IMR-90 (cell line): ENCODE results near the gene PRTFDC1. TPM values are rescaled to one million over a fixed set of nuclear protein-coding genes. Genes with fewer than 3 reads are reported as not detected.

Source experiments
- ATAC-seq: fragments of 200-7000 bp; cut with Tn5 transposase; 2 replicates; pipeline ENCODE4 v1.9.1; 2020; ENCODE audit warnings: low read depth, mild to moderate bottlenecking, moderate library complexity
- BruUV-seq: library from RNA; stranded (reverse); fragments of 400-500 nt; replicated peaks from 2 replicates; lab custom pipeline; 2021; lab: Mats Ljungman, UMichigan
- CTCF ChIA-PET: fragments of 300-600 bp; formaldehyde crosslinking; extraction: SDS; loops from one replicate; lab custom pipeline; 2021; ENCODE audit warnings: antibody characterized with exemption; lab: Yijun Ruan, JAX
- POLR2A ChIA-PET: fragments of 300-600 bp; sonication (Branson Sonifier 250); formaldehyde crosslinking; loops from one replicate; lab custom pipeline; 2022; ENCODE audit warnings: antibody characterized with exemption; ENCODE audit not compliant: unreplicated experiment; lab: Charles Lee
- DNase-seq: peaks from one replicate; pipeline ENCODE4 v3.0.0; 2013
- H2AFZ ChIP-seq: replicated peaks from 2 replicates; pipeline ENCODE3; 2013; ENCODE audit warnings: low read length, mild to moderate bottlenecking; ENCODE audit not compliant: poor library complexity
- H2AK5ac ChIP-seq: 2 replicates; pipeline ENCODE4 v1.6.1; 2013; ENCODE audit warnings: low read depth, low read length, inconsistent platforms
- H2AK9ac ChIP-seq: replicated peaks from 2 replicates; pipeline ENCODE3; 2013; ENCODE audit warnings: mild to moderate bottlenecking, low read depth, low read length, moderate library complexity; ENCODE audit not compliant: poor library complexity
- H2BK120ac ChIP-seq: 2 replicates; pipeline ENCODE4 v1.6.1; 2013; ENCODE audit warnings: low read depth, low read length, inconsistent platforms
- H2BK15ac ChIP-seq: 3 replicates; pipeline ENCODE4 v1.6.1; 2013; ENCODE audit warnings: low read depth, low read length, inconsistent platforms
- H2BK20ac ChIP-seq: 2 replicates; pipeline ENCODE4 v1.6.1; 2013; ENCODE audit warnings: low read depth, mild to moderate bottlenecking, inconsistent platforms, low read length, moderate library complexity
- H2BK5ac ChIP-seq: 2 replicates; pipeline ENCODE4 v1.6.1; 2013; ENCODE audit warnings: mild to moderate bottlenecking, low read depth, low read length, inconsistent platforms; ENCODE audit not compliant: poor library complexity, severe bottlenecking
- H3K14ac ChIP-seq: replicated peaks from 2 replicates; pipeline ENCODE4 v1.6.1; 2013; ENCODE audit warnings: low read depth, low read length, inconsistent platforms
- H3K18ac ChIP-seq: 2 replicates; pipeline ENCODE4 v1.6.1; 2013; ENCODE audit warnings: low read depth, low read length, control low read depth
- H3K23ac ChIP-seq: 2 replicates; pipeline ENCODE4 v1.6.1; 2013; ENCODE audit warnings: low read depth, low read length, inconsistent platforms
- H3K27ac ChIP-seq: 2 replicates; pipeline ENCODE4 v1.5.1; 2013; ENCODE audit warnings: mild to moderate bottlenecking, control low read depth, low read length; ENCODE audit not compliant: insufficient read depth
- H3K27me3 ChIP-seq: 2 replicates; pipeline ENCODE4 v1.6.1; 2013; ENCODE audit warnings: low read length; ENCODE audit not compliant: control insufficient read depth, insufficient read depth
- H3K36me3 ChIP-seq: 2 replicates; pipeline ENCODE4 v1.6.1; 2013; ENCODE audit warnings: low read length, mixed read lengths; ENCODE audit not compliant: control insufficient read depth, insufficient read depth
- H3K4ac ChIP-seq: 2 replicates; pipeline ENCODE4 v1.6.1; 2013; ENCODE audit warnings: low read depth, low read length, inconsistent platforms
- H3K4me1 ChIP-seq: 2 replicates; pipeline ENCODE4 v1.6.1; 2013; ENCODE audit warnings: low read length, mixed read lengths; ENCODE audit not compliant: control insufficient read depth, insufficient read depth
- H3K4me2 ChIP-seq: 2 replicates; pipeline ENCODE4 v1.6.1; 2013; ENCODE audit warnings: low read depth, mild to moderate bottlenecking, control low read depth, low read length, moderate library complexity
- H3K4me3 ChIP-seq: 2 replicates; pipeline ENCODE4 v1.5.1; 2013; ENCODE audit warnings: low read depth, mild to moderate bottlenecking, control low read depth, low read length, moderate library complexity; ENCODE audit not compliant: insufficient read depth
- H3K56ac ChIP-seq: 2 replicates; pipeline ENCODE4 v1.6.1; 2013; ENCODE audit warnings: low read length, inconsistent platforms; ENCODE audit not compliant: insufficient read depth; ENCODE audit errors: extremely low read depth
- H3K79me1 ChIP-seq, 2 experiments: 2 replicates each; pipeline ENCODE4 v1.6.1; 2013; ENCODE audit warnings: low read length in 2 of 2, inconsistent platforms in 1 of 2, low read depth in 1 of 2
- H3K9ac ChIP-seq: 2 replicates; pipeline ENCODE4 v1.6.1; 2013; ENCODE audit warnings: low read depth, low read length, control low read depth
- H3K9me1 ChIP-seq: 2 replicates; pipeline ENCODE4 v1.6.1; 2013; ENCODE audit warnings: low read length, inconsistent platforms; ENCODE audit not compliant: insufficient read depth
- H3K9me3 ChIP-seq: 2 replicates; pipeline ENCODE4 v1.6.1; 2013; ENCODE audit warnings: low read length; ENCODE audit not compliant: control insufficient read depth, insufficient read depth
- H4K20me1 ChIP-seq: 2 replicates; pipeline ENCODE4 v1.6.1; 2013; ENCODE audit warnings: low read length, inconsistent platforms; ENCODE audit not compliant: insufficient read depth
- H4K5ac ChIP-seq: 2 replicates; pipeline ENCODE4 v1.6.1; 2013; ENCODE audit warnings: mild to moderate bottlenecking, low read depth, low read length, control low read depth
- H4K8ac ChIP-seq, 2 experiments: 2 replicates each; pipeline ENCODE4 v1.6.1; 2013; ENCODE audit warnings: low read depth in 2 of 2, low read length in 2 of 2, control low read depth in 1 of 2, inconsistent platforms in 1 of 2
- H4K91ac ChIP-seq: 2 replicates; pipeline ENCODE4 v1.6.1; 2013; ENCODE audit warnings: low read depth, low read length, inconsistent platforms; ENCODE audit not compliant: insufficient read depth
- RFX5 ChIP-seq: IDR thresholded peaks from 2 replicates; pipeline ENCODE4 v1.8.0; 2012; ENCODE audit warnings: low read depth, mild to moderate bottlenecking, low read length, moderate library complexity
- dilution Hi-C: fragments of 300-500 bp; cut with HindIII; formaldehyde crosslinking; loops from one replicate; pipeline ENCODE4 v1.14.3; 2018; ENCODE audit warnings: low sequenced_read_pairs; ENCODE audit not compliant: unreplicated experiment
- in situ Hi-C: fragments of 300-500 bp; cut with MboI; formaldehyde crosslinking; loops from 3 replicates; pipeline ENCODE4 v1.14.3; 2019; ENCODE audit warnings: low sequenced_read_pairs, inconsistent platforms, mixed read lengths
- intact Hi-C: fragments of 100-400 bp; cut with micrococcal nuclease; formaldehyde crosslinking; loops from 2 replicates; pipeline ENCODE4 v1.10.0; 2022
- polyA plus RNA-seq, 3 experiments: library from polyadenylated mRNA; depleted of rRNA; stranded (reverse); fragments of >200 nt; gene quantifications; 2 replicates each; pipeline ENCODE4 v1.2.3, GENCODE V29; 2012; ENCODE audit warnings: low replicate concordance in 1 of 3
- total RNA-seq: library from RNA; depleted of rRNA; stranded (reverse); fragments of >200 nt; gene quantifications from 2 replicates; pipeline ENCODE4 v1.2.3, GENCODE V29; 2012
- TF ChIP-seq, protein P1 (sequence below): conservative IDR thresholded peaks from 2 replicates; pipeline ENCODE4 v1.5.1; 2012; ENCODE audit warnings: mild to moderate bottlenecking, low read depth, low read length, improper control_type of control experiment

Gene PRTFDC1
- total and polyA plus RNA-seq, 2 of the 4 experiments (the other 2 are of a cell fraction) = 12.3 to 17.9 TPM

DNA sequence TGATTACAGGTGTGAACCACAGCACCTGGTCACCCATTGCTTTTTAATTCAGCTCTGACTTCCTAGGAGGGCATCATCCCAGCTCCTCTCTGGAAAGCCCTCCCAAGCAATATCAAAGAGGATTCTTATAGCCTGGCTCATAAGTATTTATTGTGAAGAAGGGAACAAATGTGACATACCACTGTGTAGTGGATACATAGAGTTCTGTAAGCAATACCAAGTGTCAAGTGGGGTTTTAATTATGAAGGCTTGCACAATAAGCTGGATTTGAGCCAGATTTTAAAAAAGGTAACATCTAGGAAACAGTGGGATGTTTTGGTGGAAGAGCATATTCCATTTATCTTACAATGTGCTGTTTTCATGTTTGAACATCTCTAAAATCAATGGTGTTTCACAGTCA, 19.0 kb upstream of the PRTFDC1 start:
- H3K27ac ChIP-seq = no peak overlapping the region
- H3K79me1 ChIP-seq = no peaks in the 10 kb centered on the region
- no peak overlapping the region for H2AFZ ChIP-seq
- DNase-seq (no peak), ATAC-seq (no peak)
- no peak overlapping the region for H3K56ac ChIP-seq
- H3K4ac ChIP-seq = no peak overlapping the region
- H3K4me3 ChIP-seq = no peak overlapping the region
- no peak overlapping the region for H2AK9ac ChIP-seq
- dilution Hi-C loops (no loop called here), in situ Hi-C loops (loop anchor here (25.0 kb wide), 1 partner anchor 259 kb away; the partner anchor contains the start of gene ARHGAP21), intact Hi-C loops (no loop called here)
- TF ChIP-seq, protein P1, sequence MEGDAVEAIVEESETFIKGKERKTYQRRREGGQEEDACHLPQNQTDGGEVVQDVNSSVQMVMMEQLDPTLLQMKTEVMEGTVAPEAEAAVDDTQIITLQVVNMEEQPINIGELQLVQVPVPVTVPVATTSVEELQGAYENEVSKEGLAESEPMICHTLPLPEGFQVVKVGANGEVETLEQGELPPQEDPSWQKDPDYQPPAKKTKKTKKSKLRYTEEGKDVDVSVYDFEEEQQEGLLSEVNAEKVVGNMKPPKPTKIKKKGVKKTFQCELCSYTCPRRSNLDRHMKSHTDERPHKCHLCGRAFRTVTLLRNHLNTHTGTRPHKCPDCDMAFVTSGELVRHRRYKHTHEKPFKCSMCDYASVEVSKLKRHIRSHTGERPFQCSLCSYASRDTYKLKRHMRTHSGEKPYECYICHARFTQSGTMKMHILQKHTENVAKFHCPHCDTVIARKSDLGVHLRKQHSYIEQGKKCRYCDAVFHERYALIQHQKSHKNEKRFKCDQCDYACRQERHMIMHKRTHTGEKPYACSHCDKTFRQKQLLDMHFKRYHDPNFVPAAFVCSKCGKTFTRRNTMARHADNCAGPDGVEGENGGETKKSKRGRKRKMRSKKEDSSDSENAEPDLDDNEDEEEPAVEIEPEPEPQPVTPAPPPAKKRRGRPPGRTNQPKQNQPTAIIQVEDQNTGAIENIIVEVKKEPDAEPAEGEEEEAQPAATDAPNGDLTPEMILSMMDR = no peak
- TF ChIP-seq RFX5 = no peak
- no peak overlapping the region for H4K91ac ChIP-seq
- no peak overlapping the region for H3K18ac ChIP-seq
- H2BK20ac ChIP-seq = no peak overlapping the region
- H4K8ac ChIP-seq = no peak overlapping the region
- ChIA-PET CTCF (no interaction called here), POLR2A (no interaction called here)
- H4K5ac ChIP-seq = no peak overlapping the region
- BruUV-seq = no TSS peak
- H4K20me1 ChIP-seq = no peaks in the 10 kb centered on the region
- no peak overlapping the region for H3K23ac ChIP-seq
- no peak overlapping the region for H2AK5ac ChIP-seq
- no peaks in the 10 kb centered on the region for H3K9me3 ChIP-seq
- H3K4me2 ChIP-seq = no peak overlapping the region
- no peak overlapping the region for H2BK120ac ChIP-seq
- H3K4me1 ChIP-seq = peaks cover 4% of the 10 kb centered on the region; the same call in 1 of the 2 replicates
- H3K36me3 ChIP-seq = no peaks in the 10 kb centered on the region
- no peaks in the 10 kb centered on the region for H3K9me1 ChIP-seq
- H3K14ac ChIP-seq = no peak overlapping the region
- H3K9ac ChIP-seq = no peak overlapping the region
- no peak overlapping the region for H2BK15ac ChIP-seq
- no peak overlapping the region for H2BK5ac ChIP-seq
- H3K27me3 ChIP-seq = no peaks in the 10 kb centered on the region; the same call in 1 of the 2 replicates
